Anterior cingulate cortex (tissue), 58 donors: ENCODE results near the gene MFAP1.
"Not testable (repeated sequence)": the region's sequence is repeated elsewhere in the genome, so short reads cannot be mapped to it uniquely, and the experiment has no call there.

Experiments
- DNase-seq, 58 donors: peaks; one replicate each; lab custom pipeline; 2025; lab: John Stamatoyannopoulos, UW

The MFAP1 gene, protein sequence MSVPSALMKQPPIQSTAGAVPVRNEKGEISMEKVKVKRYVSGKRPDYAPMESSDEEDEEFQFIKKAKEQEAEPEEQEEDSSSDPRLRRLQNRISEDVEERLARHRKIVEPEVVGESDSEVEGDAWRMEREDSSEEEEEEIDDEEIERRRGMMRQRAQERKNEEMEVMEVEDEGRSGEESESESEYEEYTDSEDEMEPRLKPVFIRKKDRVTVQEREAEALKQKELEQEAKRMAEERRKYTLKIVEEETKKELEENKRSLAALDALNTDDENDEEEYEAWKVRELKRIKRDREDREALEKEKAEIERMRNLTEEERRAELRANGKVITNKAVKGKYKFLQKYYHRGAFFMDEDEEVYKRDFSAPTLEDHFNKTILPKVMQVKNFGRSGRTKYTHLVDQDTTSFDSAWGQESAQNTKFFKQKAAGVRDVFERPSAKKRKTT

GRCh38 chr15:43824302-43825246, at the start of gene MFAP1:
MFAP1 (minus strand) TSS chr15:43824690; CDS start chr15:43824569, 121 bp downstream.
- DNase-seq, result peak; percentile 20 to 97 (median 89)

DNA sequence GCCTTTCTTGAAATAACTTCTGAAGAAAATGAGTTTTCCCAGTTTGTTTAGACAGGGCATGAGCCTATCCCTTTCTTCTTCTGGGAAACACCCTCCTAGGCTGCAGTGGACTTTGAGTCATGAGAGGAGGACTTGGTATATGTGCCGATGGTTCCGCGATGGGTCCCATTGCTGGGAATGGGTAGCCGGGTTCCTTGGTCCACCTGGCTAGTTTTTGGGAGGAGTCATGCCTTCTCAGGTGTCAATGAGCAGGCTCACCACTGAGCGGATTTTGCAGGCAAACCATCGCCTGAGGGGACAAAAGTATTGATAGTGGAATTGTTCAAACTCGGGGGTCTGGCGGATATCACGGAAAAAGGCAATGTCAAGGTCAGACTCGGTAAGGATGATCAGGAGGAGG, 49.2 kb upstream of the MFAP1 start:
- DNase-seq, result no peak

DNA sequence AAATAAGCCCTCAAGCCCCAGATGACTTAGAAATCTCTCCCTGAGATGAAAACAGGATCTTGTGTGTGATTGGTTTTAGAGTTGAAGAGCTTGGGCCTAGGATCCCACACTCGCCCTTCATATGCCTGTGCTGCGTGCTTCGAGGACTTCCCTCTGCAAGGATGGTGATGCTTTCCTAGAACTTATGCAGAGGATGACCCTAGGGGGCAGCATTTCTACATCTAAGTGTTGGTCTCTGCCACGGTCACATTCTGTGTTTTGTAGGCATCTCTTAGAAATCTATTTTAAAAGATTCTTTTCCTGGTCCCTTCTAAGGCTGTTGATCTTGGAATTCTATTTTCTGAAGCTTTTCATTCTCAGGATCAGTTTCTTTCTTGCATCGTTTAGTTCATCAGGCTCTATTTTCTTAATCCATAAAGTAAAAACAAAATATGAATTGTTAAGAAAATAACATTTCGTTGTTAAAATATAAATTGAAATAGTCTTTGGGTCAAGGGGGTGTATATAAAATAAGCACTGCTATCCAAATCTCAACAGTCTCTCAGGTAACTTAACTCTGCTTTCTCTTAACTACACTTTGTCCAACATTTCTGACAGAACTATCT, 48.0 kb upstream of the MFAP1 start:
- peak in 47 of 58 donors; percentile 2 to 75 (median 34) for DNase-seq

GRCh38 chr15:43871835-43872234, 47.3 kb upstream of the MFAP1 start:
- DNase-seq, result no peak

DNA sequence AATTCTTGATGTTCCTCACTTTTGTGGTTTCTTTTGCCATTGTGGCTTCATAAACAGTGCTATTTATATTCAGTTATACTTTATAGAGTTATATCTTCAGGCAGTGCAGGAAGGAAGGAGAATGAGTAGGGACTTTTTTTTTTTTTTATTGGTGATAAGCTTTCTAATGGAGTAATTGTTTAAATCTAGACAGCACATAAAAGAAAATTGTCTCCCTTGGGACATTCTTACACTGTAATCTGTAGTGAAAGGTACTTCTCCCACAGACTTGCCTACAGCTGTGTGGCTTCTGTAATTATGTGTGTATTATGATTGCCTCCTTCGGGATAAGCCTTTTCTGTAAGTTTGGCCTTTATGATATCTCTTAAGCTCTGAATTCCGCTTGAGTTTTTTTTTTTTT, 43.9 kb upstream of the MFAP1 start:
- DNase-seq, result no peak

- DNase-seq, result no peak
Observed at GRCh38 chr15:43867096-43867495, 42.6 kb upstream of the MFAP1 start.

DNA sequence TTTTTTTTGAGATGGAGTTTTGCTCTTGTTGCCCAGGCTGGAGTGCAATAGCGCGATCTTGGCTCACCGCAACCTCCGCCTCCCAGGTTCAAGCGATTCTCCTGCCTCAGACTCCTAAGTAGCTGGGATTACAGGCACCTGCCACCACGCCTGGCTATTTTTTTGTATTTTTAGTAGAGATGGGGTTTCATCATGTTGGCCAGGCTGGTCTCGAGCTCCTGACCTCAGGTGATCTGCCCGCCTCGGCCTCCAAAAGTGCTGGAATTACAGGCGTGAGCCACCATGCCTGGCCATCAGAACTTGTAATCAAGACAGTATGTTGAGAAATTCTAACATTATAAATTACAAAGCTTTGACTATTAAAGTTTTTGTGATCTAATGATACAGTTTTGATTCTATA, 42.1 kb upstream of the MFAP1 start:
- DNase-seq, result not testable (repeated sequence)

DNA sequence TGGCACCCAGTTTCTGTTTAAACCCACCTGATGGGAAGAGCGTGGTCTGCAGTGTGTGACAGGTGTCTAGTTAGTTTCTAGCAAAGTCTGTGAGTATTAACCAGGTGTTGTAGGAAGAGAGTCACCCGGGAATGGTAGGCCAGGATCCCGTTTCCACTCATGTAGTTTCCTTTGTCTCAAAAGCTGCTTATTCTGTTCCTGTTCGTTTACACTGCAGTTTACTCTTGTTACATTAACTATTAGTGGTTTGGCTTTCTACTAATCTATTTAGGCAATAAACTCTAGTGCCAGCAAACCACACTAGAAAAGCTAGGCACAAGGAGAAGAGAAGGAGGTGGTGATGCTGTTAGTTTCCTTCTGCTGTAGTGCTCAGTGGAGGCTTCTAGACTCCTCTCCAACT, 35.1 kb upstream of the MFAP1 start:
- no peak for DNase-seq

DNA sequence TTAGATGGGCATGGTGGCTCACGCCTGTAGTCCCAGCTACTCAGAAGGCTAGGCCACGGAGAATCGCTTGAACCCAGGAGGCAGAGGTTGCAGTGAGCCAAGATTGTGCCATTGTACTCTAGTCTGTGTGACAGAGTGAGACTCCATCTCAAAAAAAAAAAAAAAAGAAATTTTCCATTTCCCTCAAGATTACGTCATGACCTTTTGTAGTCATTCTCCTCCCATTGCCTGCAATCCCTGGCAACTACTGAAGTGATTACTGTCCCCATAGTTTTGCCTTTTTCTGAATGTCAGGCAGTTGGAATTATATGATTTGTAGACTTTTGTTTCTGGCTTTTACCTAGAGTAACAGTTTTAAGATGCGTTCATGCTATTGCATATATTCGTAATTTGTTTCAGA, 30.3 kb upstream of the MFAP1 start:
- no peak for DNase-seq

DNA sequence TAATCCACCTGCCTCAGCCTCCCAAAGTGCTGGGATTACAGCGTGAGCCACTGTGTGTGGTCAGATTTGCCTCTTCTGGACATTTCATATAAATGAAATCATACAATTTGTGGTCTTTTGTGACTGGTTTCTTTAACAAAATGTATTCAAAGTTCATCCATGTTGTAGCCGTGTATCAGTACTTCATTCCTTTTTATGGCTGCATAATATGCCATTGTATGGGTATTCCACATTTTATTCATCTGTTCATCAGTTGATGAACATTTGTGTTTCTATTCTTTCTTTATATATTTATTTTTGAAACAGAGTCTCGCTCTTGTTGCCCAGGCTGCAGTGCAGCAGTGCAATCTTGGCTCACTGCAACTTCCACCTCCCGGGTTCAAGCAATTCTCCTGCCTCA, 28.1 kb upstream of the MFAP1 start:
- no peak for DNase-seq

DNA sequence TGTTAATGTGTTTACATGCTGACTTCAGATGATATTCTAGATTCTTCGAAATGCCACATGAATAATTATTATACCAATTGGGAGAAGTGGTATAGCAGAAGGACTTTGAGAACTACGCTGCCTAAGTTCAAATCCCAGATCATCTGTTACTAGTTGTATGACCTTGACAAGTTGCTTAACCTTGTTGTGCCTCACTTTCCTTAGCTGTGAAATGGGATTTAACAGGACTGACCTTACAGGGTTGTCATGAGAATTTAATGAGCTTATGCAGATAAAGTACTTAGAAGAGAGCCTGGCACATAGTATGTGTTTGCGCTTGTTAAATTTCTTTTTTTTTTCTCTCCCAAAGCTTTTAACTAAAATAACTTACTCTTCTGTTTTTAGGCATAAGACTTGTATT, 26.8 kb upstream of the MFAP1 start:
- no peak for DNase-seq

DNA sequence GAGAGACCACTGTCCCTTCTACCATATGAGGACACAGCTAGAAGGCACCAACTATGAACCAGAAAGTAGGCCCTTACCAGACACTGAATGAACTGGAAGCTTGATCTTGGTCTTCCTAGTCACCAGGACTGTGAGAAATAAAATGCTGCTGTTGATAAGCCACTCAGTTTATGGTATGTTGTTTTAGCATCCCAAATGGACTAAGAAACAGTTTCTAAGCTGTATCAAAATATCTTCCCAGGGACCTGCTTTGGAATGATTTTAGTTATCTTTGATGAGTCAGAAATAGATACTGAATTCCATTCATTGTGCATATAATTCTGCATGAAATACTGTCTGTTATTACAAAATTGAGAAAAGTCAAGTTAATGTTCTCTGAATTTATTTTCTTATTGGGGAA, 20.9 kb upstream of the MFAP1 start:
- no peak for DNase-seq

DNA sequence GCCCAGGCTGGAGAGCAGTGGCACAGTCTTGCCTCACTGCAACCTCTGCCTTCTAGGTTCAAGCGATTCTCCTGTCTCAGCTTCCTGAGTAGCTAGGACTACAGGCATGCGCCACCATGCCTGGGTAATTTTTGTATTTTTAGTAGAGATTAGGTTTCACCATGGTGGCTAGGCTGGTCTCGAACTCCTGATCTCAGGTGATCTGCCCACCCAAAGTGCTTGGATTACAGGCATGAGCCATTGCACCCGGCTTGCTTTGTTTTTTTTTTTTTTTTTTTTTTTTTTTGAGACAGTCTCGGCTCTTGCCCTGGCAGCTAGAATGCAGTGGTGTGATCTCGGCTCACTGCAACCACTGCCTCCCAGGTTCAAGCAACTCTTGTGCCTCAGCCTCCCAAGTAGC, 8.0 kb upstream of the MFAP1 start:
- DNase-seq, result not testable (repeated sequence)

DNA sequence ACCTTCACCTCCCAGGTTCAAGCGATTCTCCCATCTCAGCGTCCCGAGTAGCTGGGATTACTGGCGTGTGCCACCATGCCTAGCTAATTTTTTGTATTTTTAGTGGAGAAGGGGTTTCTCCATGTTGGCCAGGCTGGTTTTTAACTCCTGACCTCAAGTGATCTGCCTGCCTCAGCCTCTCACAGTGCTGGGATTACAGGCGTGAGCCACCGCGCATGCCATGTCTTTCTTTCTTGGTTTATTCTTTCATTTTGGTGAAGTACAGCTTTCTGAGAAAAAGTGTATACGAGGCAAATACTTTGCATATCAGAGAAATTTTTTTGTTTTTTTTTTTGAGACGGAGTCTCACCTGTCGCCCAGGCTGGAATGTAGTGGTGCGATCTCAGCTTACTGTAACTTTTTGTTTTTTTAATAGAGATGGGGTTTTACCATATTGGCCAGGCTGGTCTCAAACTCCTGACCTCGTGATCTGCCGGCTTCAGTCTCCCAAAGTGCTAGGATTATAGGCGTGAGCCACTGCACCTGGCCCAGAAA, 7.1 kb upstream of the MFAP1 start:
- not testable (repeated sequence) for DNase-seq

DNA sequence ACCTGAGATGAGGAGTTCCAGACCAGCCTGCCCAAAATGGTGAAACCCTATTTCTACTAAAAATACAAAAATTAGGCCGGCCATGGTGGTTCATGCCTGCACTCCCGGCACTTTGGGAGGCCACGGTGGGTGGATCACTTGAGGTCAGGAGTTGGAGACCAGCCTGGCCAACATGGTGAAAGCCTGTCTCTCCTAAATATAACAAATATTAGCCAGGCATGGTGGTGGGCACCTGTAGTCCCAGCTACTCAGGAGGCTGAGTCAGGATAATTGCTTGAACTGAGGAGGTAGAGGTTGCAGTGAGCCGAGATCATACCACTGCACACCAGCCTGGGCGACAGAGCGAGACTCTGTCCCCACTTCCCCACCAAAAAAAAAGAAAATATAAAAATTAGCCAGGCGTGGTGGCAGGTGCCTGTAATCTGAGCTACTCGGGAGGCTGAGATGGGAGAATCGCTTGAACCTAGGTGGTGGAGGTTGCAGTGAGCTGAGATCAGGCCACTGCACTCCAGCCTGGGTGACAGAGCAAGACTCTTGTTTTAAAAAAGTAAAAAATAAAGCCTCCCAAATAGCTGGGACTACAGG, 6.3 kb upstream of the MFAP1 start:
- not testable (repeated sequence) for DNase-seq

DNA sequence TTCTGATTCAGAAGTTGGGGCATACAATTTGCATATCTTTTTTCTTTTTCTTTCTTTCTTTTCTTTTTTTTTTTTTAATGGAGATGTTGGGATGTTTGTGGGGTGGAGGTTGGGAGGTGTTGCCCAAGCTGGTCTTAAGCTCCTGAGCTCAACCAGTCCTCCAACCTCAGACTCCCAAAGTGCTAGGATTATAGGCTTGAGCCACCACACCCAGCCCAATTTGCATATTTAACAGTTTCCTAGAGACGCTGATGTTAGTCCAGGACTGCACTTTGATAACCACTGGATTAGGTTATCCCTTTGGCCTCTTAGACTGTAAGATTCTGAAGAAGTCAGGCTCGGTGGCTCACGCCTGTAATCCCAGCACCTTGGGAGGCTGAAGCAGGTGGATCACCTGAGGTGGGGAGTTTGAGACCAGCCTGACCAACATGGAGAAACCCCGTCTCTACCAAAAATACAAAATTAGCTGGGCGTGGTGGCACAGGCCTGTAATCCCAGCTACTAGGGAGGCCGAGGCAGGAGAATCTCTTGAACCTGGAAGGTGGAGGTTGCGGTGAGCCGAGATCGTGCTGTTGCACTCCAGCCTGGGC, 5.6 kb upstream of the MFAP1 start:
- not testable (repeated sequence) for DNase-seq

DNA sequence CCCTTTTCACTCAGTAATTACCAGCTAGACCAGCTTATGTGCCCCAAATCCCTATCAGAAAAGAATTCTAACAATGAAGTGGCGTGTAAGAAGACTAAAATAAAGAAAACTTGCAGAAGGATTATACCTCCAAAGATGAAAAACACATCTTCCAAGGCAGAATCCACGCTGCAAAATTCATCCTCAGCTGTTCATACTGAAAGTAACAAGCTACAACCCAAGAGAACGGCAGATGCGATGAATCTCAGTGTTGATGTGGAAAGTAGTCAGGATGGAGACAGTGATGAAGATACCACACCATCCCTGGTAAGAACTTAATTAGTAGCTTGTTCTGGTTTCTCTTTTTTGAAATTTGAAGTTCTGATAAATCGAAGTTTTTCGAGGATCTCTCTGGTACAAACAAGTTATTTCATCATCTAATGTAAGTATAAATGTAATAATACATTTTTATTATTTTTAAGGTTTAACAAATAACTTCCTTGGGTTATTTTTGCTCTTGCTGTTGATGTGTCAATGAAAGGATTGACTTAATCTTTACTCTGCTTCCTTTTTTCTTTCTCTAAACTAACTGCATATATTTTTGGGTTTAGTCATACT, 3.7 kb upstream of the MFAP1 start:
- DNase-seq, result no peak

- peak in 39 of 58 donors; percentile 1 to 51 (median 15) for DNase-seq
Observed at GRCh38 chr15:43826508-43827341, 2.2 kb upstream of the MFAP1 start, which contains the start of gene WDR76. WDR76 (plus strand) TSS chr15:43827002; CDS start chr15:43827033, 31 bp downstream.
